HepG2 (cell line): Measurements from ENCODE around the gene UQCRFS1. TPM values are rescaled to one million over a fixed set of nuclear protein-coding genes. Genes with fewer than 3 reads are reported as not detected.

Source experiments
- ATAC-seq: fragments of 200-7000 bp; cut with Tn5 transposase; 3 replicates; pipeline ENCODE4 v1.9.1; 2020; ENCODE audit warnings: mild to moderate bottlenecking, moderate library complexity
- BruUV-seq: library from RNA; stranded (reverse); fragments of 400-500 nt; replicated peaks from 2 replicates; lab custom pipeline; 2021; lab: Mats Ljungman, UMichigan
- CTCF ChIA-PET: fragments of 300-600 bp; formaldehyde crosslinking; extraction: SDS; loops from one replicate; lab custom pipeline; 2021; ENCODE audit warnings: low total read pairs, inconsistent platforms, low intra/inter-chr PET ratio; lab: Yijun Ruan, JAX
- POLR2A ChIA-PET: fragments of 350-600 bp; sonication (Branson Sonifier 250); formaldehyde crosslinking; loops from one replicate; lab custom pipeline; 2020; ENCODE audit warnings: antibody characterized with exemption, inconsistent platforms; lab: Yijun Ruan, JAX
- DNase-seq: peaks from one replicate; pipeline ENCODE4 v3.0.0-alpha.2; 2015; ENCODE audit warnings: low spot score
- FAIRE-seq: peaks from 3 replicates; lab custom pipeline; 2011; peaks lifted over from hg19 to GRCh38; lab: Jason Lieb, UNC
- H2AFZ ChIP-seq: one replicate; pipeline ENCODE4 v1.6.1; 2011; ENCODE audit warnings: low read length, inconsistent platforms
- H3K27ac ChIP-seq: fragments of 300-600 bp; 3 replicates; pipeline ENCODE4 v1.8.0; 2011; ENCODE audit warnings: mixed run types, mild to moderate bottlenecking, mixed read lengths, low read length, inconsistent platforms; ENCODE audit not compliant: insufficient read depth; ENCODE audit errors: extremely low read length
- H3K27me3 ChIP-seq, 2 experiments: fragments of 200-600 bp in 1 of 2; 2 replicates in 1 of 2; 3 replicates in 1 of 2; pipeline versions ENCODE4 v1.6.0 to v1.8.0; 2011; ENCODE audit warnings: low read length in 2 of 2, mild to moderate bottlenecking in 2 of 2, moderate library complexity in 2 of 2, inconsistent platforms in 1 of 2; ENCODE audit not compliant: insufficient read depth in 2 of 2, control insufficient read depth in 1 of 2
- H3K36me3 ChIP-seq, 2 experiments: fragments of 200-600 bp in 1 of 2; replicated peaks in 1 of 2; 2 replicates in 1 of 2; 3 replicates in 1 of 2; pipeline versions ENCODE4 v1.5.1 to v1.8.0; 2011; ENCODE audit warnings: low read length in 2 of 2, inconsistent platforms in 1 of 2; ENCODE audit not compliant: insufficient read depth in 2 of 2, control insufficient read depth in 1 of 2
- H3K4me1 ChIP-seq: 2 replicates; pipeline ENCODE4 v1.5.1; 2012; ENCODE audit warnings: low read length, inconsistent platforms; ENCODE audit not compliant: insufficient read depth
- H3K4me2 ChIP-seq: 2 replicates; pipeline ENCODE4 v1.6.0; 2011; ENCODE audit warnings: low read depth, low read length, inconsistent platforms
- H3K4me3 ChIP-seq, 3 experiments: fragments of 200-600 bp in 1 of 3; sonication (generic), shearing (Covaris generic) in 1 of 3; replicated peaks in 1 of 3; 2 replicates each; pipeline ENCODE4 v1.5.1; 2011 to 2016; ENCODE audit warnings: low read length in 3 of 3, inconsistent platforms in 2 of 3, low read depth in 2 of 3, mild to moderate bottlenecking in 2 of 3, control low read depth in 1 of 3, mixed read lengths in 1 of 3; ENCODE audit not compliant: insufficient read depth in 1 of 3
- H3K79me2 ChIP-seq: one replicate; pipeline ENCODE4 v1.6.1; 2011; ENCODE audit warnings: low read length, inconsistent platforms; ENCODE audit not compliant: insufficient read depth
- H3K9ac ChIP-seq: 2 replicates; pipeline ENCODE4 v1.6.0; 2011; ENCODE audit warnings: mild to moderate bottlenecking, low read depth, low read length, inconsistent platforms; ENCODE audit not compliant: insufficient read depth
- H3K9me3 ChIP-seq: 2 replicates; pipeline ENCODE4 v1.5.1; 2012; ENCODE audit warnings: mild to moderate bottlenecking, low read length
- H4K20me1 ChIP-seq: 2 replicates; pipeline ENCODE4 v1.6.0; 2011; ENCODE audit warnings: inconsistent platforms, mild to moderate bottlenecking, low read length, moderate library complexity; ENCODE audit not compliant: insufficient read depth
- AKAP8 ChIP-seq: sonication (generic); formaldehyde crosslinking; IDR thresholded peaks from 2 replicates; pipeline ENCODE4 v1.5.1; 2020; ENCODE audit warnings: mild to moderate bottlenecking, missing genetic modification reagents
- ATF7 ChIP-seq, 2 experiments: fragments of 450-650 bp in 1 of 2; sonication (generic) in 1 of 2; formaldehyde crosslinking in 1 of 2; IDR thresholded peaks; 2 replicates each; pipeline versions ENCODE4 v1.4.0 to v1.6.1; 2016 to 2020; ENCODE audit warnings: antibody characterized with exemption in 1 of 2, mild to moderate bottlenecking in 1 of 2, missing genetic modification reagents in 1 of 2
- CBX1 ChIP-seq: IDR thresholded peaks from one replicate; pipeline ENCODE4 v1.6.1; 2016; ENCODE audit warnings: antibody characterized with exemption, low read depth
- GZF1 ChIP-seq: sonication (generic); formaldehyde crosslinking; IDR thresholded peaks from 2 replicates; pipeline ENCODE4 v1.5.1; 2020; ENCODE audit warnings: mild to moderate bottlenecking, missing genetic modification reagents
- MEIS2 ChIP-seq: sonication (generic); formaldehyde crosslinking; IDR thresholded peaks from 2 replicates; pipeline ENCODE4 v1.9.0; 2021; ENCODE audit warnings: mild to moderate bottlenecking, missing genetic modification reagents
- NKX3-1 ChIP-seq: sonication (generic); formaldehyde crosslinking; IDR thresholded peaks from 2 replicates; pipeline ENCODE4 v1.5.0; 2020; ENCODE audit warnings: missing genetic modification reagents
- NR2F6 ChIP-seq, 2 experiments: IDR thresholded peaks; 2 replicates each; pipeline ENCODE4 v1.6.1; 2016; ENCODE audit warnings: antibody characterized with exemption in 1 of 2, mild to moderate bottlenecking in 1 of 2
- PTBP1 ChIP-seq: fragments of 200-400 bp; formaldehyde crosslinking; IDR thresholded peaks from 2 replicates; pipeline ENCODE4 v1.6.1; 2018; ENCODE audit warnings: low read length, low read depth; ENCODE audit not compliant: poor library complexity, severe bottlenecking
- RNF219 ChIP-seq: sonication (generic); formaldehyde crosslinking; IDR thresholded peaks from 2 replicates; pipeline ENCODE4 v1.5.0; 2020; ENCODE audit warnings: mild to moderate bottlenecking, missing genetic modification reagents
- TFDP1 ChIP-seq: IDR thresholded peaks from 2 replicates; pipeline ENCODE4 v1.6.1; 2016; ENCODE audit warnings: missing compliant biosample characterization, missing genetic modification reagents, borderline replicate concordance
- ZNF260 ChIP-seq: sonication (generic); formaldehyde crosslinking; IDR thresholded peaks from 2 replicates; pipeline ENCODE4 v1.4.0; 2020; ENCODE audit warnings: missing genetic modification reagents, low read depth, mild to moderate bottlenecking, borderline replicate concordance
- WGBS: methylation state at CpG from one replicate; pipeline ENCODE4 v1.1.6; 2017; ENCODE audit warnings: low lambda C conversion rate; 5-methylcytosine and 5-hydroxymethylcytosine counted together
- in situ Hi-C: cut with HindIII; loops from 2 replicates; pipeline ENCODE4 v1.10.0; 2017; ENCODE audit warnings: low pct_unique_long_range_greater_than_20kb; ENCODE audit not compliant: extremely low pct_ligation_motif_present
- intact Hi-C: fragments of 100-400 bp; cut with micrococcal nuclease; formaldehyde crosslinking; loops from one replicate; pipeline ENCODE4 v1.10.0; 2022; ENCODE audit not compliant: unreplicated experiment
- polyA plus RNA-seq, 8 experiments: library from polyadenylated mRNA; depleted of rRNA in 3 of 8; stranded (reverse) in 7 of 8; unstranded in 1 of 8; fragments of >200 nt; fragmentation: Illumina TruSeq in 4 of 8; extraction: Trizol in 4 of 8; gene quantifications; 2 replicates each; pipeline versions ENCODE4 v1.2.1 to v1.2.3, GENCODE V29; 2011 to 2016; ENCODE audit warnings: low read depth in 4 of 8, missing spikeins in 1 of 8, mixed read lengths in 1 of 8; ENCODE audit not compliant: insufficient read depth in 1 of 8
- total RNA-seq, 5 experiments: library from RNA; depleted of rRNA; stranded (reverse); fragments of >200 nt; fragmentation: Illumina TruSeq; extraction: Trizol; gene quantifications; 2 replicates each; pipeline ENCODE4 v1.2.3, GENCODE V29; 2016; ENCODE audit warnings: low read depth in 1 of 5

UQCRFS1 gene
- total and polyA plus RNA-seq, 2 of the 13 experiments (the other 11 are each of a cell fraction or from before 2014, with no cell fraction given) = 49.5 to 51.1 TPM

- TF ChIP-seq ATF7 (IDR thresholded peaks at IDR 0.05) = no peak
- TF ChIP-seq ATF7 (CRISPR knock-in tag; IDR thresholded peaks at IDR 0.05) = no peak
These were observed 3.1 kb upstream of the UQCRFS1 start (continued) for GRCh38 chr19:29216021-29216420.

GRCh38 chr19:29215322-29215845 is 2.4 kb upstream of the UQCRFS1 start:
- Histone ChIP-seq H3K9me3 (no peaks in the 10 kb centered on the region), H3K9ac (no peak overlapping the region), H4K20me1 (peaks cover 9% of the 10 kb centered on the region), H3K79me2 (peaks cover 19% of the 10 kb centered on the region), H3K4me3 (no peak overlapping the region), H3K36me3 (no peaks in the 10 kb centered on the region)
- no TSS peak for BruUV-seq
- DNase-seq = no peak
- TF ChIP-seq PTBP1 (no peak), NKX3-1 (CRISPR knock-in tag) (no peak), GZF1 (CRISPR knock-in tag) (no peak)
- TF ChIP-seq, all 625 proteins: peak for 0
- FAIRE-seq = no peak
- Histone ChIP-seq H3K4me2 (no peak overlapping the region), H2AFZ (no peak overlapping the region), H3K27ac (no peak overlapping the region), H3K27me3 (no peaks in the 10 kb centered on the region; a peak in 1 of 5 replicates), H3K4me1 (peaks cover 14% of the 10 kb centered on the region; the same call in 1 of the 2 replicates)
- WGBS = 64% methylated on average over 7 of the region's 7 CpGs
- CTCF ChIA-PET = no interaction called here
- in situ Hi-C loops = no loop called here
- no peak for ATAC-seq
- intact Hi-C loops = no loop called here
- POLR2A ChIA-PET = no interaction called here

- Histone ChIP-seq H3K79me2 (peaks cover 27% of the 10 kb centered on the region), H3K27ac (no peak overlapping the region), H3K9me3 (no peaks in the 10 kb centered on the region), H3K36me3 (no peaks in the 10 kb centered on the region), H2AFZ (no peak overlapping the region), H3K4me3 (no peak overlapping the region), H3K4me1 (peaks cover 21% of the 10 kb centered on the region), H4K20me1 (peaks cover 16% of the 10 kb centered on the region), H3K27me3 (no peaks in the 10 kb centered on the region; a peak in 1 of 5 replicates), H3K9ac (no peak overlapping the region), H3K4me2 (no peak overlapping the region)
- in situ Hi-C loops = no loop called here
- FAIRE-seq = no peak
- 0% methylated on average over 2 of the region's 2 CpGs for WGBS
- intact Hi-C loops = no loop called here
- no peak for DNase-seq
- POLR2A ChIA-PET = no interaction called here
- ATAC-seq = no peak
- no TSS peak for BruUV-seq
- CTCF ChIA-PET = no interaction called here
- TF ChIP-seq AKAP8 = no peak
- TF ChIP-seq MEIS2 = no peak
- no peak for TF ChIP-seq RNF219 (CRISPR knock-in tag)
- TF ChIP-seq NR2F6 (IDR thresholded peaks at IDR 0.05) = no peak
- TF ChIP-seq NR2F6 (CRISPR knock-in tag; IDR thresholded peaks at IDR 0.05) = no peak
- no peak for TF ChIP-seq TFDP1 (CRISPR knock-in tag)
- no peak for TF ChIP-seq ZNF260 (CRISPR knock-in tag)
- no peak for TF ChIP-seq CBX1
These were observed 1.5 kb upstream of the UQCRFS1 start for GRCh38 chr19:29214411-29214810.
